Keratinocyte (primary cell): ENCODE data around the gene PLAAT3. TPM values are rescaled to one million over a fixed set of nuclear protein-coding genes. Genes with fewer than 3 reads are reported as not detected.

ENCODE experiments used
- DNase-seq: peaks from one replicate; pipeline ENCODE4 v3.0.0-alpha.2; 2011; ENCODE audit warnings: low read depth, missing footprints, low spot score
- FAIRE-seq: peaks from 2 replicates; lab custom pipeline; 2011; peaks lifted over from hg19 to GRCh38; lab: Jason Lieb, UNC
- H2AFZ ChIP-seq: 2 replicates; pipeline ENCODE4 v1.6.0; 2012; ENCODE audit warnings: low read length, control low read depth, inconsistent platforms; ENCODE audit not compliant: control insufficient read depth
- H3K27ac ChIP-seq: 2 replicates; pipeline ENCODE4 v1.5.1; 2011; ENCODE audit warnings: low read length; ENCODE audit not compliant: control insufficient read depth, insufficient read depth
- H3K27me3 ChIP-seq: 3 replicates; pipeline ENCODE4 v1.6.0; 2011; ENCODE audit warnings: low read length; ENCODE audit not compliant: control insufficient read depth, insufficient read depth; ENCODE audit errors: extremely low read depth
- H3K36me3 ChIP-seq, 2 experiments: 2 replicates in 1 of 2; 3 replicates in 1 of 2; pipeline ENCODE4 v1.5.1; 2011; ENCODE audit warnings: low read length in 2 of 2, mild to moderate bottlenecking in 1 of 2; ENCODE audit not compliant: control insufficient read depth in 2 of 2, insufficient read depth in 2 of 2; ENCODE audit errors: extremely low read depth in 1 of 2
- H3K4me1 ChIP-seq: 3 replicates; pipeline ENCODE4 v1.5.1; 2011; ENCODE audit warnings: low read length; ENCODE audit not compliant: control insufficient read depth, insufficient read depth; ENCODE audit errors: extremely low read depth
- H3K4me2 ChIP-seq: 3 replicates; pipeline ENCODE4 v1.6.0; 2011; ENCODE audit warnings: low read depth, low read length; ENCODE audit not compliant: control insufficient read depth, insufficient read depth; ENCODE audit errors: extremely low read depth
- H3K4me3 ChIP-seq, 3 experiments: fragments of 200-600 bp in 1 of 3; sonication (generic) in 1 of 3; 2 replicates in 2 of 3; 3 replicates in 1 of 3; pipeline ENCODE4 v1.5.1; 2011 to 2016; ENCODE audit warnings: low read length in 3 of 3, mild to moderate bottlenecking in 3 of 3, control low read depth in 2 of 3, inconsistent platforms in 1 of 3, low read depth in 1 of 3, mixed read lengths in 1 of 3, mixed run types in 1 of 3, moderate library complexity in 1 of 3; ENCODE audit not compliant: control insufficient read depth in 2 of 3, insufficient read depth in 2 of 3; ENCODE audit errors: extremely low read depth in 1 of 3
- H3K79me2 ChIP-seq: 2 replicates; pipeline ENCODE4 v1.6.0; 2012; ENCODE audit warnings: low read length; ENCODE audit not compliant: control insufficient read depth, insufficient read depth
- H3K9ac ChIP-seq: 3 replicates; pipeline ENCODE4 v1.6.0; 2011; ENCODE audit warnings: low read length; ENCODE audit not compliant: control insufficient read depth, insufficient read depth; ENCODE audit errors: extremely low read depth
- H3K9me1 ChIP-seq: 3 replicates; pipeline ENCODE4 v1.6.0; 2011; ENCODE audit warnings: low read length; ENCODE audit not compliant: control insufficient read depth, insufficient read depth; ENCODE audit errors: extremely low read depth
- H3K9me3 ChIP-seq: 2 replicates; pipeline ENCODE4 v1.5.1; 2012; ENCODE audit warnings: low read depth, low read length; ENCODE audit not compliant: control insufficient read depth
- H4K20me1 ChIP-seq: 3 replicates; pipeline ENCODE4 v1.6.0; 2011; ENCODE audit warnings: low read length; ENCODE audit not compliant: control insufficient read depth, insufficient read depth; ENCODE audit errors: extremely low read depth
- EZH2 ChIP-seq: IDR thresholded peaks from one replicate; pipeline ENCODE4 v1.6.1; 2012; ENCODE audit warnings: inconsistent platforms, mild to moderate bottlenecking, low read length, moderate library complexity
- dilution Hi-C: fragments of 300-500 bp; cut with MboI; formaldehyde crosslinking; loops from one replicate; pipeline ENCODE4 v1.7.0; 2020; ENCODE audit warnings: low sequenced_read_pairs; ENCODE audit not compliant: extremely low pct_ligation_motif_present
- polyA plus RNA-seq, 5 experiments: library from polyadenylated mRNA; depleted of rRNA in 3 of 5; stranded (reverse) in 3 of 5; stranded (forward) in 1 of 5; unstranded in 1 of 5; fragments of >200 nt; gene quantifications; 1 replicate in 1 of 5; 2 replicates in 3 of 5; 3 replicates in 1 of 5; pipeline versions ENCODE4 v1.2.1 to v1.2.3, GENCODE V29; 2011 to 2012; ENCODE audit warnings: missing spikeins in 2 of 5, low read depth in 1 of 5, low replicate concordance in 1 of 5
- TF ChIP-seq, protein P1 (sequence below), 3 experiments: IDR thresholded peaks in 1 of 3; conservative IDR thresholded peaks in 1 of 3; optimal IDR thresholded peaks in 1 of 3; 2 replicates in 2 of 3; 3 replicates in 1 of 3; pipeline versions ENCODE3 to v1.5.1; 2011; ENCODE audit warnings: low read length in 3 of 3, mild to moderate bottlenecking in 3 of 3, moderate library complexity in 2 of 3, control low read depth in 1 of 3, inconsistent platforms in 1 of 3; ENCODE audit not compliant: insufficient read depth in 2 of 3; ENCODE audit errors: extremely low read depth in 1 of 3

PLAAT3 gene
- polyA plus RNA-seq, 1 donor (not counting 4 experiments of a cell fraction or from before 2014, with no cell fraction given), result 0.20 TPM

DNA sequence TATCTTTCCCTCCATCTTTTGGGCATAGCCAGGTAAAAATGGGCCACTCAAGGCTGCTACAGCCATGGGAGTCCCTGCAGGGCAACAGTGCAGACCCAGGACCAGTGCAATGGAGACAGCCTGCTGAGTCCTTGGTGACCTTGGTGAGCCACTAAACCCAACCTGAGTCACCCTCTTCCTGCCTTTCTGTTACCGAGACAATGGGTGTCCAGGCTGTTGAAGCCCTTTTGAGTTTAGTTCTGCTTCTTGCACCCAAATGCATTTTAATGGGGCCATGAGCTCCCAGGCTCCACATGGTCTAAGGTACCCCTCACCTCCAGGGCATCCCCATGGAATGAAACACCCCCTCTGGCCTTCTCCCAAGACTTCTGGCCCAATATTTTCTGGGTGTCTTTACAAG is 78.5 kb downstream of the PLAAT3 start:
- no peak for DNase-seq
- Histone ChIP-seq H3K27ac (no peak overlapping the region), H2AFZ (no peak overlapping the region), H3K4me2 (no peak overlapping the region), H3K9me1 (no peaks in the 10 kb centered on the region), H4K20me1 (no peaks in the 10 kb centered on the region), H3K9ac (no peak overlapping the region), H3K9me3 (no peaks in the 10 kb centered on the region), H3K79me2 (no peaks in the 10 kb centered on the region), H3K4me3 (no peak overlapping the region), H3K4me1 (peaks cover 19% of the 10 kb centered on the region), H3K36me3 (no peaks in the 10 kb centered on the region), H3K27me3 (no peaks in the 10 kb centered on the region)
- dilution Hi-C loops, result no loop called here
- no peak for TF ChIP-seq EZH2
- TF ChIP-seq, protein P1, sequence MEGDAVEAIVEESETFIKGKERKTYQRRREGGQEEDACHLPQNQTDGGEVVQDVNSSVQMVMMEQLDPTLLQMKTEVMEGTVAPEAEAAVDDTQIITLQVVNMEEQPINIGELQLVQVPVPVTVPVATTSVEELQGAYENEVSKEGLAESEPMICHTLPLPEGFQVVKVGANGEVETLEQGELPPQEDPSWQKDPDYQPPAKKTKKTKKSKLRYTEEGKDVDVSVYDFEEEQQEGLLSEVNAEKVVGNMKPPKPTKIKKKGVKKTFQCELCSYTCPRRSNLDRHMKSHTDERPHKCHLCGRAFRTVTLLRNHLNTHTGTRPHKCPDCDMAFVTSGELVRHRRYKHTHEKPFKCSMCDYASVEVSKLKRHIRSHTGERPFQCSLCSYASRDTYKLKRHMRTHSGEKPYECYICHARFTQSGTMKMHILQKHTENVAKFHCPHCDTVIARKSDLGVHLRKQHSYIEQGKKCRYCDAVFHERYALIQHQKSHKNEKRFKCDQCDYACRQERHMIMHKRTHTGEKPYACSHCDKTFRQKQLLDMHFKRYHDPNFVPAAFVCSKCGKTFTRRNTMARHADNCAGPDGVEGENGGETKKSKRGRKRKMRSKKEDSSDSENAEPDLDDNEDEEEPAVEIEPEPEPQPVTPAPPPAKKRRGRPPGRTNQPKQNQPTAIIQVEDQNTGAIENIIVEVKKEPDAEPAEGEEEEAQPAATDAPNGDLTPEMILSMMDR (optimal IDR thresholded peaks at IDR 0.05 in 1 of 3, IDR thresholded peaks at IDR 0.05 in 1 of 3, conservative IDR thresholded peaks at IDR 0.05 in 1 of 3; ENCODE audit: extremely low read depth in 1 of 3, insufficient read depth in 2 of 3, low read length in 3 of 3), result no peak
- FAIRE-seq, result no peak

DNA sequence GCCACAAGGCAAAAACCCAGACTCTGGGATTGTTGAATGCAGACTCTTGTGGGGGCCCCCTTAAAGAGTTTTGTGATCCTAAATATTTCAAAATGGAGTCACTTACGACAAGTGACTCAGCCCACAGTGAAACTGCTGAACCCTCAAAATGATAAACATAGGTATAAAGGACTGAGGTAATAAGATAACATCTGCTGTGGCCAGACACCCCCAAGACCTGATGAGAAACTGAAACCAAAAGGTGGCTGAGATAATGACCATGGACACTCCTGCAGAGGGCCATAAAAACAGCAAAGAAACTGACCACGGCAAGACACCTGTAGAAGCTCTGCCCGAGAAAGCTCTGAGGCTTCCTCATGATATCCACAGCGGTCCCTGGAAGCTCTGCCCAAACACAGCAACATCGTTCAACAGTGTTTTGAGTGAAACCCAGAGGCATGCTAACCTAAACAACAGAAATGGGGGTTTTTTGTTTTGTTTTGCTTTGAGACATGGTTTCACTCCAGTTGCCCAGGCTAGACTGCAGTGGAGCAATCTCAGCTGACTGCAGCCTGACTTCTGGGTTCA is 79.3 kb downstream of the PLAAT3 start:
- Histone ChIP-seq H3K9me3 (no peaks in the 10 kb centered on the region), H3K27ac (no peak overlapping the region), H3K9ac (no peak overlapping the region), H3K9me1 (no peaks in the 10 kb centered on the region), H3K4me1 (peaks cover 19% of the 10 kb centered on the region), H4K20me1 (no peaks in the 10 kb centered on the region), H3K4me3 (no peak overlapping the region), H3K36me3 (no peaks in the 10 kb centered on the region), H2AFZ (no peak overlapping the region), H3K79me2 (no peaks in the 10 kb centered on the region), H3K27me3 (no peaks in the 10 kb centered on the region), H3K4me2 (no peak overlapping the region)
- TF ChIP-seq, protein P1 (optimal IDR thresholded peaks at IDR 0.05 in 1 of 3, IDR thresholded peaks at IDR 0.05 in 1 of 3, conservative IDR thresholded peaks at IDR 0.05 in 1 of 3; ENCODE audit: extremely low read depth in 1 of 3, insufficient read depth in 2 of 3, low read length in 3 of 3), result no peak
- TF ChIP-seq EZH2, result no peak
- dilution Hi-C loops, result no loop called here
- DNase-seq (no peak), FAIRE-seq (no peak)
